NB4 (cell line): Measurements from ENCODE around the gene SCGB2A2.

ENCODE experiments used
- MAX ChIP-seq: IDR thresholded peaks from 2 replicates; pipeline ENCODE4 v1.6.1; 2011; ENCODE audit warnings: low read depth, low read length
- POLR2A ChIP-seq: IDR thresholded peaks from 2 replicates; pipeline ENCODE4 v1.6.1; 2011; ENCODE audit warnings: mild to moderate bottlenecking; ENCODE audit not compliant: insufficient read length; ENCODE audit errors: extremely low read depth
- TF ChIP-seq, protein P1 (sequence below): IDR thresholded peaks from one replicate; pipeline ENCODE4 v1.5.1; 2012; ENCODE audit warnings: low read depth, low read length

GRCh38 chr11:62253999-62254542 is 15.9 kb upstream of the SCGB2A2 start:
- TF ChIP-seq, protein P1, sequence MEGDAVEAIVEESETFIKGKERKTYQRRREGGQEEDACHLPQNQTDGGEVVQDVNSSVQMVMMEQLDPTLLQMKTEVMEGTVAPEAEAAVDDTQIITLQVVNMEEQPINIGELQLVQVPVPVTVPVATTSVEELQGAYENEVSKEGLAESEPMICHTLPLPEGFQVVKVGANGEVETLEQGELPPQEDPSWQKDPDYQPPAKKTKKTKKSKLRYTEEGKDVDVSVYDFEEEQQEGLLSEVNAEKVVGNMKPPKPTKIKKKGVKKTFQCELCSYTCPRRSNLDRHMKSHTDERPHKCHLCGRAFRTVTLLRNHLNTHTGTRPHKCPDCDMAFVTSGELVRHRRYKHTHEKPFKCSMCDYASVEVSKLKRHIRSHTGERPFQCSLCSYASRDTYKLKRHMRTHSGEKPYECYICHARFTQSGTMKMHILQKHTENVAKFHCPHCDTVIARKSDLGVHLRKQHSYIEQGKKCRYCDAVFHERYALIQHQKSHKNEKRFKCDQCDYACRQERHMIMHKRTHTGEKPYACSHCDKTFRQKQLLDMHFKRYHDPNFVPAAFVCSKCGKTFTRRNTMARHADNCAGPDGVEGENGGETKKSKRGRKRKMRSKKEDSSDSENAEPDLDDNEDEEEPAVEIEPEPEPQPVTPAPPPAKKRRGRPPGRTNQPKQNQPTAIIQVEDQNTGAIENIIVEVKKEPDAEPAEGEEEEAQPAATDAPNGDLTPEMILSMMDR = no peak
- no peak for TF ChIP-seq POLR2A
- no peak for TF ChIP-seq MAX
